ENCODE measurements around the gene EXOC3L4.

DNA sequence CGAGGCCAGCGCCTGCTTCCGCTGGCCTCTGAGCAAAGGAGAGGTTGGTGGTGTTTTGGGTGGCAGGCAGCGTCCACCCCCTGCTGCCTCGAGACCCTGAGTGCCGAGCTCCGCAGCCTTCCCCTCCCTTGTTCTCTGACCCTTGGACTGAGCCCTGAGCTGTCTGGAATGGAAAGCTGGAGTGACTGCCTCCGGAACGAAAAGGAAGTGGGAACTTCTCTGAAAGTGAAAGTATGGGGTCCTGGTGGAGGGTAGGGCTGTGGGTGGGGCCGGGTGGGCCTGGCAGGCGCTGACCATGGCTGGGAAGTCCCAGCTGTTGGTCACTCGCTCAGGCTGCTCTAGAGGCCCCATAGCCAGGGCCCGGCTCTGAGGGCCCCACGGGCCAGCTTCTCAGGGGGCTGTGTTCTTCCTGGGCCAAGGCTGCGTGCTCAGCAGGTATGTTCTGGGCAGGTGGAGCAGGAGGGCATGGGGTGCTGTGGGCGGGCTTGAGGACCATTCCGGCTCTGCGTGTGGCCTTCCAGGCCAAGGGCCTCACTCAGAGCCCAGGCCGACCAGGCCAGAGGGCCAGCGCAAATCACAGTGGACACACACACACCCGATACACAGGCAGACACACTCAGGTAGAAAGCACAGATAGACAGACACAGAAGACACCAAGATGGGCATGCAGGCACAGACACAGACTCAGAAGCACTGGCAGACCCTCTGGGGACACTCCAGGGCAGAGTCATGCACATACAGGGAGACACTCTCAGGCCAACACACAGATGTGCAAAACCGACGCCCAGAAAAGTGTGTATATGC, at the start of gene EXOC3L4:
- TF ChIP-seq POLR2AphosphoS5 (IDR thresholded peaks at IDR 0.05; ENCODE audit: insufficient read depth in 1 of 2, low read depth in 1 of 2) (peak in 1 of 2 donors; percentile 21), POLR2A (IDR thresholded peaks at IDR 0.05) (no peak)
- TF ChIP-seq, protein P1, sequence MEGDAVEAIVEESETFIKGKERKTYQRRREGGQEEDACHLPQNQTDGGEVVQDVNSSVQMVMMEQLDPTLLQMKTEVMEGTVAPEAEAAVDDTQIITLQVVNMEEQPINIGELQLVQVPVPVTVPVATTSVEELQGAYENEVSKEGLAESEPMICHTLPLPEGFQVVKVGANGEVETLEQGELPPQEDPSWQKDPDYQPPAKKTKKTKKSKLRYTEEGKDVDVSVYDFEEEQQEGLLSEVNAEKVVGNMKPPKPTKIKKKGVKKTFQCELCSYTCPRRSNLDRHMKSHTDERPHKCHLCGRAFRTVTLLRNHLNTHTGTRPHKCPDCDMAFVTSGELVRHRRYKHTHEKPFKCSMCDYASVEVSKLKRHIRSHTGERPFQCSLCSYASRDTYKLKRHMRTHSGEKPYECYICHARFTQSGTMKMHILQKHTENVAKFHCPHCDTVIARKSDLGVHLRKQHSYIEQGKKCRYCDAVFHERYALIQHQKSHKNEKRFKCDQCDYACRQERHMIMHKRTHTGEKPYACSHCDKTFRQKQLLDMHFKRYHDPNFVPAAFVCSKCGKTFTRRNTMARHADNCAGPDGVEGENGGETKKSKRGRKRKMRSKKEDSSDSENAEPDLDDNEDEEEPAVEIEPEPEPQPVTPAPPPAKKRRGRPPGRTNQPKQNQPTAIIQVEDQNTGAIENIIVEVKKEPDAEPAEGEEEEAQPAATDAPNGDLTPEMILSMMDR (IDR thresholded peaks at IDR 0.05), result no peak
